Activated CD4-positive, CD25-positive, alpha-beta regulatory T cell treated with anti-CD3 and anti-CD28 coated beads, Interleukin-2, amount 50 U/mL, for 24 hours (primary cell): Measurements from ENCODE around the gene ADGRE1.

Experiments
- ATAC-seq, 2 donors: fragments of 150-1000 bp; cut with Tn5 transposase; one replicate each; pipeline ENCODE4 v1.10.0; 2021; ENCODE audit warnings: mild to moderate bottlenecking in 1 of 2, moderate library complexity in 1 of 2

The ADGRE1 gene

DNA sequence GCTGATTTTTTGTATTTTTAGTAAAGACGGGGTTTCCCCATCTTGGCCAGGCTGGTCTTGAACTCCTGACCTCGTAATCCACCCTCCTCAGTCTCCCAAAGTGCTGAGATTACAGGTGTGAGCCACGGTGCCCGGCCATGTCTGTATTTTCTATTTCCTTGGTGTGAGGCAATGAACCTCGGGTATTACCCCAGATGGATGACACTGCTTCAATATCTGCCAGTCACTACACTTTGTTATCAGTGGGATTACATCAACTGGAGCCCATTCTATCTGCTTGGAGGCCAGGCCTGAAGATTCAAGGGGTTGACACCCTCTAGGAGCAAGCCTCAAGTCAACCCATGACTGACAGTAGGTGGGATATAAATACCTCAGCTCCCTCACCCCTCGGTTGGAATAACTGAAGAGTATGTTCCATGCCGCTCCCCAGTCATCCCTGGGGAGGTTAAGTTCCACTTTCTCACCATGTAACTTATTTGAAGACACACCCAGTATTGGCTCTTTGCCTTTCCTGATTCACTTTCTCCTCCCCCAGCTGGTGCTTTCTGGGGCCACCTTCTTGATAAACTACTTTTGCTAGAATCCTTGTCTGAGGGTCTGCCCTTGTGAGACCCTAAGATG is 992 bp upstream of the ADGRE1 start:
- no peak for ATAC-seq

GRCh38 chr19:6888967-6889366 is 1.6 kb downstream of the ADGRE1 start:
- no peak for ATAC-seq

GRCh38 chr19:6890401-6890913 is 3.1 kb downstream of the ADGRE1 start:
- peak; percentile 38 to 42 for ATAC-seq

GRCh38 chr19:6890938-6891337 is 3.6 kb downstream of the ADGRE1 start:
- ATAC-seq = peak; percentile 28 to 32

DNA sequence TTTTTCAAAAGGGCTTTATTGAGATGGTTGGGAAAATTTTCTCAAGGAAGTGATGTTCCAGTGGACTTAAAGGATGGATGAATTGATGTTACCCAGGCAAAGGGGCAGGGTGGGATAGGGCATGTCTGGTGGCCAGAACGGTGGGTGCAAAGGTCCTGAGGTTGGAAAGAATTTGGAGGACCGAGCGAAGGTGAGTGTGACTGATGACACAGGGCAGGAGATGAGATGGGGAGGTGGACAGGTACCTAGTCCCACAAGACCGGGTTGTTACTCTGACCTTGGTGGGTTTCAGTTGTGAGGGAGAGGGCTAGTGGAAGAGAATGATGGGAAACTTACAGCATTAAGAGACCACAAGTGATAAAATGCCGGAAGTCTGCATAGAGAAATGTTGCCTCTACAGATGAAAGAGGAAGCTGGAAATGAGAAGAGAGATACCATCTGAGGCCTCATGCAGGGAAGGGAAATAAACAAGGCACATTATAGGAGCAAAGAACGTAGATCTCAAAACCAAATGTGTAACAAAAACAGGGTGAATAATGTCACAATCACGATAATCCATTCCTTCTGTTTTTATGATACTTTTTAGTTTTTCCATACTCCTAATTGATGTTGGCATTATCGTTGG is 4.5 kb downstream of the ADGRE1 start:
- ATAC-seq = no peak

- ATAC-seq = no peak
These were observed 6.9 kb downstream of the ADGRE1 start for GRCh38 chr19:6894313-6894712.

DNA sequence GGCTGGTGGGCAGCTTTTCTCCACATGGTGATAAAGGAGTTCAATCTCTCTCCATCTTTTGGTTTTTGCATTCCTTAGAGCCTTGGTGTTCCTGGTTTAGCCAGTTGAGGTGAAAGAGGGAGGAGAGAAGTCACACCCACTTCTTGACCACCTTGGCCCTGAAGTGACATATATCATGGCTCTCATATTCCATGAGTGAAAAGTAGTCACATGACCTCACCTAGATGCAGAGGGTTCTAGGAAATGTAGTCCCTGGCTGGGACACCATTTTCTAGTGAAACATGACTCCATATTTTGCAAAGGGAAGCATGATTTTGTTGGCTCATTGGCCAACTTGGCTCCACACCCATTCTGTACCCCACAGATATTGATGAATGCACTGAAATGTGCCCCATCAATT is 16.1 kb downstream of the ADGRE1 start:
- no peak for ATAC-seq

- no peak for ATAC-seq
These were observed 19.2 kb downstream of the ADGRE1 start for GRCh38 chr19:6906559-6907060.

GRCh38 chr19:6911523-6911922 is 24.1 kb downstream of the ADGRE1 start:
- ATAC-seq = no peak

DNA sequence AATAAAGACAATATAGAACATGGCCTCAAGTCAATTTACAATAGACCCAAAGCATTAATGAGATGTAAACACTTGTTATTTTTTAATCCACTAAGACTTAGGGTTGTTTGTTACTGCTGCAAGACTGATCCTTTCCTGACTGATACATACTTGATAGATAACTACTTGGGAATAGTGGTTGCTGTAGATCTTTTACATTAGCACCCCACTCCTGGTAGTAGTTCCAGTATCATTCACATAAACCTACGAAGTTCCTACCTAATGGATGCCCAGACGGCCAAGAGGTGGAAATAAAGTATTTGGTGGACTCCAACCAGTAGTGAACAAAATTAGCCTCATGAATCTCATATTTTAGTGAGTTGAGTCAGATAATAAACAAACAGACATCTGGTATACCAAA is 26.9 kb downstream of the ADGRE1 start:
- ATAC-seq = no peak

GRCh38 chr19:6916952-6917351 is 29.6 kb downstream of the ADGRE1 start:
- ATAC-seq = no peak

DNA sequence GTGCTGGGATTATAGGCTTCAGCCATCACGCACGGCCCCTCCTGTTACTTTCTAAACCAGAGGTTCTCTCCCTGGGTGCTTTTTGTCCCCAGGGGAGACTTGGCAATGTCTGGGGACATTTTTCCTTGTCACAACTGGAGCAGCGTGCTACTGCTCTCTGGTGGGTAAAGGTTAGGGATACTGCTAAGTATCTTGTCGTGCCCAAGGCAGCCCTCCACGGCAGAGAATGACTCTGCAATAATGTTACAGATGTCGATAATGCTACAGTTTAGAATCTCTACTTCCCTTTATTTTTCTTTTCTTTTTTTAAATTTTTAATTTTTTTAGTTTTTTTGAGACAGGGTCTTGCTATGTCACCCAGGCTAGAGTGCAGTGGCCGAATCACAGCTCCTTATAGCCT is 38.0 kb downstream of the ADGRE1 start:
- ATAC-seq = no peak

GRCh38 chr19:6925801-6926751 is 38.7 kb downstream of the ADGRE1 start:
- ATAC-seq = peak; percentile 66 to 83

- ATAC-seq = no peak
These were observed 42.8 kb downstream of the ADGRE1 start for GRCh38 chr19:6930190-6930589.

DNA sequence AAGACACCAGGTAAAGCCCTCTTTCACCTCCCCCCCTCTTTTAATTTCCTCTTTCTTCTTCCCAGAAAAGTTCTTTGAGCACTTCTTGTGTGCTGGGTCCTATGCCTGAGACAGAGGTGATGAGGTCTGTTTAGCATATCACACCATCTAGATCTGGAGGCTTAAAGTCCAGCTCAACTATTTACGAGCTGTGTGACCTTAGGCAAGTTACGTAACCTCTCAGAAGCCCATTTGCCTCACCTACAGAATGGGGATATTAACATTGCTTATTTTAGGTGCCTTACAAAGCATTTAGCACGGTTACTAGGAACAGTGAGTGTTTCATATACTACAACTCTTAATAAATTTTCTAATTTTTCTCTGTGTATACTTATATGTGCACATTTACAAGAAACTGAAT is 47.7 kb downstream of the ADGRE1 start:
- no peak for ATAC-seq

GRCh38 chr19:6935618-6936017 is 48.2 kb downstream of the ADGRE1 start:
- ATAC-seq = no peak

GRCh38 chr19:6945733-6946132 is 58.4 kb downstream of the ADGRE1 start:
- ATAC-seq = peak; percentile 79 to 86

- peak; percentile 88 for ATAC-seq
These were observed 60.4 kb downstream of the ADGRE1 start for GRCh38 chr19:6947745-6948144.

- ATAC-seq = no peak
These were observed 61.5 kb downstream of the ADGRE1 start for GRCh38 chr19:6948884-6949283.

GRCh38 chr19:6952956-6953355 is 65.6 kb downstream of the ADGRE1 start:
- ATAC-seq = no peak

DNA sequence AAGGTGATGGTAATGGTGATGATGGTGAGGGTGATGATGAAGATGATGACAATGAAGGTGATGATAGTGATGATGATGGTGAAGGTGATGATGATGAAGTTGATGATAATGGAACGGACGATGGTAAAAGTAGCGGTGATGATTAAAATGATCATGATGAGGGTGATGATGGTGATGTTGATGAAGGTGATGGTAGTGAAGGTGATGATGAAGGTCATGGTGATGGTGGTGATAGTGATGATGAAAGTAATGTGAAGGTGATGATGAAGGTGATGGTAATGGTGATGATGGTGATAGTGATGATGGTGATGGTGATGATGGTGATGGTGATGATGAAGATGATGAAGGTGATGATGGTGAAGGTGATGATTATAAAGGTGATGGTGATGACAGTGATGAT is 67.7 kb downstream of the ADGRE1 start:
- no peak for ATAC-seq

DNA sequence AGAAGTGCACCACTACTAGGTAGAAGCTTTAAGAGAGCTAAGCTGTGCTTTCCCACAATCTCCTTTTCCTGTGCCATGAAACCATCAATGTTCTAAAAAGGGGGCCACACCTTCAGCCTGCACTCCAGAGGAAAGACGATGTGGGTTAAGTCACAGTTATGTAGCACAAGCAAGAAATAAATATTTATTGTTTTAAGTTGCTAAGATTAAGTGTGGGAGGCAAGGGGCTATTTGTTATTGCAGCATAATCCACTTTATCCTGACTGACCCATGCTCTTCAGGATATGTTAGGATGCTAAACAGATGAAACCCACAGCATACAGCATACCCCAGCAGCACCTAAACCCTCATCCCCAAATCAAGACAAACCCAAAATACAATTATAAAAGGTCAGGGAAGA is 69.2 kb downstream of the ADGRE1 start:
- ATAC-seq = no peak

DNA sequence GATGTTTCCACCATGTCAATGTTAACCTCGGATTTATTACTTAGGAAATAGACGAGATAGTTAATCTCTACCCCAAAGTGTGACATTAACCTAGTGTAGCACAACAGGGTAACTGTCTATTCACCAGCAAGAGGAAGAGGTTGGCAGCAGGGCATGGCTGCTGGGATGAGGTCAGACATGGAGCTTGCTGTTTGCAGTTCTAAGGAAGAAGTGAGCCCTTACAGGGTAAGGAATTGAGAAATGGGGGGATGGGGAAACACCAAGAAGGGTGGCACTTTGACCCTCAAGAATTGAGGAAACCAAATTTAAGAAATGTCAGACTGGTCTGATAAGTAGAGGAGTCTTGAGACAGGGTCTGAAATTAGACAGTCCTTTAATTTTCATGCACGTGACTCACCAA is 71.4 kb downstream of the ADGRE1 start:
- no peak for ATAC-seq
